Measurements from ENCODE around the gene PCDH9.

The PCDH9 gene

DNA sequence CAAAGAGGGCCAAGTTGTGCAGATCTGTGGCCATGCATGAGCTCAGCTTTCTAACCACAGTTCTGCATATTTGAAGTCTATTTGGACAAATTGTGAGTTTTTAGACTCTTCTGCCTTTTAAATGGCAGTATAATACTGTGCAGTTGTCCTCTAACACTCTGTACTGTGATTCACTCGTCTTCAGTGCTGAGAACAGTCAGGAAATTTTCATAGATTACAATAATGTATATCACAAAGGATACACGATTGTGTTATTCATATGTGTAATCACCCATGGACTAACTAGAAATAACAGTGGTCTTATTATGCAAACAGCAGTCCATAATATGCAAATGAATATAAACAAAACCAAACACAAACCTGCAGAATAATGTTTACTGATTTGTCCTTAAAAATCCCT lies 259.1 kb downstream of the PCDH9 start:
- TF ChIP-seq CTCF (IDR thresholded peaks at IDR 0.05; ENCODE audit: low read depth, low read length) (no peak), MYC (IDR thresholded peaks at IDR 0.05; ENCODE audit: low read depth, low read length) (no peak), POLR2A (IDR thresholded peaks at IDR 0.05; ENCODE audit: extremely low read depth, insufficient read length) (no peak)
- TF ChIP-seq, protein P1, sequence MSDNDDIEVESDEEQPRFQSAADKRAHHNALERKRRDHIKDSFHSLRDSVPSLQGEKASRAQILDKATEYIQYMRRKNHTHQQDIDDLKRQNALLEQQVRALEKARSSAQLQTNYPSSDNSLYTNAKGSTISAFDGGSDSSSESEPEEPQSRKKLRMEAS (IDR thresholded peaks at IDR 0.05; ENCODE audit: low read depth, low read length): no peak
- no peak for DNase-seq (ENCODE audit: low read depth)

DNA sequence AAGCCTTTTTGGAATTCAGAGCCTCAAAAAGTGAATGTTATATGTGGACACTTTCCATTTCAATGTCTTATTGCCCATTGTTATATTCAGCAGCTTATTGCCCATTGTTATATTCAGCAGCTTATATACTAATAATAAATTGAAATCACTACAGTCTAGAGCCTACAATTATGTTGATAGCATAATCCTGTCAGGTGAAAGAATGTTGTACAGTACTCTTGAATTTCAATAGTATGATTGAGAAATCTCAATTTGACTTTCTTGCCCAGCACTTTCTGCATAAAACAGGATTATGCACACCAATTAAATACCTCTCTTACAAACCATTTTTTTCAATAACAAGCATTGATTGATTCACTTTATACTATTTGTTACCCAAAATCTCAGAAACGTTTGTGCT lies 260.8 kb downstream of the PCDH9 start:
- DNase-seq (ENCODE audit: low read depth): no peak
- TF ChIP-seq MYC (IDR thresholded peaks at IDR 0.05; ENCODE audit: low read depth, low read length) (no peak), CTCF (IDR thresholded peaks at IDR 0.05; ENCODE audit: low read depth, low read length) (no peak), POLR2A (IDR thresholded peaks at IDR 0.05; ENCODE audit: extremely low read depth, insufficient read length) (no peak)
- TF ChIP-seq, protein P1 (IDR thresholded peaks at IDR 0.05; ENCODE audit: low read depth, low read length): no peak

More for the DNA sequence above, 259.1 kb downstream of the PCDH9 start:
- H3K4me3 ChIP-seq (ENCODE audit: low read depth, low read length): no peak overlapping the region

DNA sequence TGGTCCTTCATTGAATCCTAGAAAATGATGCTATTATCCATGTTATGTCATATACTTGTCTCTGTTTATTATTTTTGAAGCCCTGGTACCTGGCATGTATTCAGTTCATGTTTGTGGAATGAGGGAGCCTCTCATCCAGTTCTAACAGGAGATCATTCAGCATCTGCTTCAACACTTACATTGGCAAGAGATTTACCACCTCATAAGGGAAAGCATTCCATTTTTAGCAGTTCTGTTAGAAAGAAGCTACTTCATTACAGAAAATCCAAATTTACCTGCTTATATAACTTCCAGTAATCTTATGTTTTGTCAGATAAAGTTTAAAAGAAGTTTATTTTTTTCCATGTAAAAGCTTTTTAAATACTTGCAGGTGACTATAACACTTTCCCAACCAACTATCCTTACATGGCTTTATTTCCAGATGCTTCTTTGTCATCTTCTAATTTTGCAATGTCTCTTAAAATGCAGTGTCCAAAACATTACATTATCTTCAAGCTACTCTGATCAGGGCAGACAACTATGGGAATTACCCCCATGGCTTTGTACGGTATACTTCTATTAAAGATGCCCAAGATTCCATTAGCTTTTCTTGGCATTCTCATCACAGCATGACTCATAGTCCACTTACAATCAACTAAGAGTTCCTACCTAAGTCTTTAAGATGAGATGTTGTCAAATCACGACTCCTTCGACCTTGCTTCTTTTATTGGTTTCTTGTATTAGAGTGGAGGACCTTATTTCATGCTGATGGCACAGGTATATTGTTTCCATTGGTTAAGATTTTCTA lies 262.1 kb downstream of the PCDH9 start:
- TF ChIP-seq CTCF (IDR thresholded peaks at IDR 0.05; ENCODE audit: low read depth, low read length) (no peak), MYC (IDR thresholded peaks at IDR 0.05; ENCODE audit: low read depth, low read length) (no peak), POLR2A (IDR thresholded peaks at IDR 0.05; ENCODE audit: extremely low read depth, insufficient read length) (no peak)
- TF ChIP-seq, protein P1 (IDR thresholded peaks at IDR 0.05; ENCODE audit: low read depth, low read length): no peak
- DNase-seq (ENCODE audit: low read depth): no peak
- no peak overlapping the region for H3K4me3 ChIP-seq (ENCODE audit: low read depth, low read length)

More for the DNA sequence above, 260.8 kb downstream of the PCDH9 start:
- H3K4me3 ChIP-seq (ENCODE audit: low read depth, low read length): no peak overlapping the region

DNA sequence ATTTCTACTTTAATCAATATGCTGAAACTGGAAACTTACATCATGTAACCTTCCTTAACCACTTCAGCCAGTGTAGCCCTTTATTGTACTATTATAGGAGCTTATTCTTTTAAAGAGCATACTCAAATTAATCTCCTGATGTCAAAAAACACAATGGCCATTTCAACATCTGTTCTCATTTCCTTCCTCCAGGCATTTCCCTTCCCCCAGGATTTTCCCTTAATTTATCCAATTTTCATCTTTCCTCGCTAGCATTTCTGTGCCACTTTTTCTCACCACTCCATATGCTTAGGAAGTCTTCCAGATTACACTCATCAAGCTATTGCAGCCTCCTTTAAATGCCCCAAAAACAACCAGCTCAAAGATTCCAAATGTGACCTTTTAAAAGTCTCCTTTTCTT lies 265.0 kb downstream of the PCDH9 start:
- no peak for DNase-seq (ENCODE audit: low read depth)

GRCh38 chr13:66962953-66963352 lies 267.2 kb downstream of the PCDH9 start:
- H3K4me3 ChIP-seq (ENCODE audit: low read depth, low read length): no peak overlapping the region
- no peak for DNase-seq (ENCODE audit: low read depth)
- no peak for TF ChIP-seq MYC (IDR thresholded peaks at IDR 0.05; ENCODE audit: low read depth, low read length)
- TF ChIP-seq CTCF (IDR thresholded peaks at IDR 0.05; ENCODE audit: low read depth, low read length): no peak
- TF ChIP-seq, protein P1 (IDR thresholded peaks at IDR 0.05; ENCODE audit: low read depth, low read length): no peak
- no peak for TF ChIP-seq POLR2A (IDR thresholded peaks at IDR 0.05; ENCODE audit: extremely low read depth, insufficient read length)

More for the DNA sequence above, 265.0 kb downstream of the PCDH9 start:
- no peak overlapping the region for H3K4me3 ChIP-seq (ENCODE audit: low read depth, low read length)
- no peak for TF ChIP-seq CTCF (IDR thresholded peaks at IDR 0.05; ENCODE audit: low read depth, low read length)
- TF ChIP-seq POLR2A (IDR thresholded peaks at IDR 0.05; ENCODE audit: extremely low read depth, insufficient read length): no peak
- TF ChIP-seq, protein P1 (IDR thresholded peaks at IDR 0.05; ENCODE audit: low read depth, low read length): no peak
- no peak for TF ChIP-seq MYC (IDR thresholded peaks at IDR 0.05; ENCODE audit: low read depth, low read length)
